Stimulated activated CD8-positive, alpha-beta memory T cell treated with anti-CD3 and anti-CD28 coated beads, Interleukin-2, amount 100 ng/mL, for 48 hours (primary cell): ENCODE data around the gene SUN3.

Experiments
- DNase-seq, 2 donors: peaks; one replicate each; pipeline ENCODE4 v3.0.0-alpha.2; 2020; ENCODE audit warnings: low read depth in 2 of 2

Gene SUN3, protein sequence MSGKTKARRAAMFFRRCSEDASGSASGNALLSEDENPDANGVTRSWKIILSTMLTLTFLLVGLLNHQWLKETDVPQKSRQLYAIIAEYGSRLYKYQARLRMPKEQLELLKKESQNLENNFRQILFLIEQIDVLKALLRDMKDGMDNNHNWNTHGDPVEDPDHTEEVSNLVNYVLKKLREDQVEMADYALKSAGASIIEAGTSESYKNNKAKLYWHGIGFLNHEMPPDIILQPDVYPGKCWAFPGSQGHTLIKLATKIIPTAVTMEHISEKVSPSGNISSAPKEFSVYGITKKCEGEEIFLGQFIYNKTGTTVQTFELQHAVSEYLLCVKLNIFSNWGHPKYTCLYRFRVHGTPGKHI

DNA sequence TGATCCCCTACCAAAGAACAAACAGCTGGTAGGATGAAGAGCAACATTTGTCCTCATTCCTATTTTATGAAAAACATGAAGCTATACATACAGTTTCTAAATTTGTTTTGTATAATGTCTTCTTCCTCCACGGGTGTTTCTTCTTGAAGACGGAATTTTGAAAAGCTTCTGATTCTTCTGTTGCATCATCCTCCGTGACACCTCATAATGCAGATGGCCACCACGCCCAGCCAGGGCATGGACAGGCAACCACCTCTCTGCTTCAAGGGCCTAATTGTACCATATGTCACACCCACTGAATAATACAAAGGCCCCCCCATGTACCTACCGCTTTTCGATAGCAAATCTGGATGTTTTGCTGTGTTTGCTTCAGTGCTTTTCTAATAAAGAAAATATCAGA, at the start of gene SUN3:
Gene SUN3 (minus strand): TSS at position 170 of the 400 bp plus-strand sequence. CDS start 169 bp downstream, at position 1.
- DNase-seq: no peak

DNA sequence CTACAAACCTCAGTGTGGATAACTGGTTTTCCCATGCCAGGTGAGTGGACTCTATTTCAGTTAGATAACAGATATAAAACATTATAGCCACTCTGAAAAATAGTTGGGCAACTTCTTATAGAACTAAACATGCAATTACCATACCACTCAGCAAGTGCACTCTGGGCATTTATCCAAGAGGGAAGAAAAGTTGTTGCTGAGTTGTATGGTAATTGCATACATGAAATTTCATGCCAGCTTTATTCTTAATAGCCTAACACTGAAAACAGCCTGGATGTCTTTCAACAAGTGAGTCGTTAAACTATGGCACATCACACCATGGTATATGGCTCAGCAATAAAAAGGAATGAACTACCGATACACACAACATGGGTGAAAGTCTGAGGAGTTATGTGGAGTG, 49.6 kb upstream of the SUN3 start:
- DNase-seq: no peak

DNA sequence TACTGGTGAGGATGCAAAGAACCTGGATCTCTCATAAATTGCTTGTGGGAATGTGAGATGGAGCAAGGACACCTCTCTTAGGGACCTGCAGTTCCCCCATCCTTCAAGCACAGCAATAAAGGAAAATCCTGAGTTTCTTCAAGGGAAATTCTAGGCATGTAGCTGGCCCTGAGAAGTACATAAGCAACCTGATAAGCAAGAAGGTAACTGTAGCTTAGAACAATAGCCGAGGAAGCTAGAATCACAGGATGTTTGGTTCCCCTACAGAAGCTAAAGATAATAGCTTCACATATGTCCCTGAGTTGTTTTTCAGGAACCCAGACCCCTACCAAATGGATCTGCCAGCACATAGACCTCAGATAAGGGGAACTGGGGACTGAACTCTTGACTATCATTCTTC, 48.5 kb upstream of the SUN3 start:
- DNase-seq: no peak

DNA sequence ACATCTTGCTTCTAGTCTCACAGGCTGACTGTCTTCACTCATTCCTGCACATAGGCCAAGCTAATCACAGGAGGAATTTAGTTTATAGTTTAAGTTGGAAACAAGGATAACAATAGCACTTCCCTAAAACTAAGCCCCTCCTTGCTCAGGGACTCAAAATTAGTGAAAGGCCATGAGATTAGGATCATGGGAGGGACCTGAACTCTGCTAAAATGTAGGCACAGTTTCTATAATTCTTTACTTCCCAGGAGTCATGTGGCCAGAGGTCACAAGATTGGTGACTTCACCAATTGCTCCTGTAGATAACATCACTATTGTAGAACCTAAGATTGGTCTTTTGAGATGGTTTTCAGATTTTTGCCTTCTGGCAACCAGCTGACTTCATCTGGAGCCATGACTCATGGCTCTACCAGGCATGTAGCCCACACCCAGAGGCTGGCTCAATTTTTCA, 45.3 kb upstream of the SUN3 start:
- no peak for DNase-seq

DNA sequence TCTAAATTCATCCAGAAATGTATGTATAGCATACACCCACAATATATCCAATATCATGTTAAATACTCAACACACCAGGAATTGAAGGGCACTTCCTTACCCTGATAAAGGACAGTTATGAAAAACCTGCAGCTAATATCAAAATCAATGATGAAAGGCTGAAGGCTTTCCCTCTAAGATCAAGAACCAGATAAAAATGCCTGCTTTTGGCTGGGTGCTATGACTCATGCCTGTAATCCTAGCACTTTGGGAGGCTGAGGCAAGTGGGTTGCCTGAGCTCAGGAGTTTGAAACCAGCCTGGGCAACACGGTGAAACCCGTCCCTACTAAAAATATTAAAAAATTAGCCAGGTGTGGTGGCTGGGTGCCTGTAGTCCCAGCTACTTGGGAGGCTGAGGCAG, 38.6 kb upstream of the SUN3 start:
- no peak for DNase-seq

DNA sequence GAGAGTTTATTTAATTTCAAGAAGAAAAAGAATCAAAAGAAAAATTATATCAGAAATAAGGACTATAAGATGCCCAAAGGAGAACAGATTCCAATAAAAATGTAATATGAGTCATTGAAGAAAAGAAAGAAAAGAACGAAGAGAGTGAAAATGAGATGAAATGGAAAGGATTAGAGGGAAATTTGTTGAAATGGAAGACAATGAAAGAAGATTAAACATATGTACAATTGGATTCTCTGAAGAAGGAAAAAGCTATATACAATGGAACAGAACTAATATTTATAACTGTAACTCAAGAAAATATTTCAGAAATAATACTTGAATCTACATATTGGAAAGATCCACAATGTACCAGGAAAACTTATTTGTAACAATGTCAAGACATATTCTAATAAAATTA, 35.1 kb upstream of the SUN3 start:
- no peak for DNase-seq

DNA sequence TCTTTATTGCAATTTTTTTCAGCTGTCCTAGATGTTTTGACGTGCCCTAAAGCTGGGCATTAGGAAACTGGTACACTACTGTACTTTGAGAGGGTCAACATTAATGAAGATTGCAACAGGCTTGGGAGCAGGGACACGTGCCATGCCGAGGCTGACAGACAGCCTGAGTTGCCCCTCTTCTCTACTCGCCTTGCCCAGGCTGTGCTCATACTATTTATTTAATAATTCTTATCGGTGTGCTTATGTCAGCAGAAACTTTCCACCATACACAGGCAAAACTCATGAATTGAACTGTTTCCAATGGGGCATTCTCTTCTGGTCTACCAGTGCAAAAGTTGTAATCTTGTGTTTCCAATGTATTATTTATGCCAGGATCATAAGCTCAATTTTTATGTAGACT, 30.8 kb upstream of the SUN3 start:
- DNase-seq: no peak

DNA sequence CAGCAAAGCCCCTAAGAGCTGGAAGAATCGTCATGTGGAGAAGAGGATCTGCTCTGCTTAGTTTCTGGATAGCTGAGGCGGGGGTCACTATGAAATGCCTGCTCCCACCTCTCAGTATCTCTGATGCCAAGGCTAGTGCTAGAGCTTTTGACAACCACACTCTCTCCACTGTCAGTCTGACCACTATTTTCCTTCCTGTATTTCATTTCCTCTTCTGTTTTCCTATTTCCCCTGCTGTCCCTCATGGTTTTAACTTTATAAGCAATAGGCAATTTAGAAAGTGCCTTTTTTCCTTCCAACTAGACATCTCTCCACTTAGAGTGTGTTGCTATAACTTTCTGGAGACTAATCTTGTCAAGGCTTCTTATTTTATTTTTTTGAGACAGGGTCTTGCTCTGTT, 30.1 kb upstream of the SUN3 start:
- no peak for DNase-seq

DNA sequence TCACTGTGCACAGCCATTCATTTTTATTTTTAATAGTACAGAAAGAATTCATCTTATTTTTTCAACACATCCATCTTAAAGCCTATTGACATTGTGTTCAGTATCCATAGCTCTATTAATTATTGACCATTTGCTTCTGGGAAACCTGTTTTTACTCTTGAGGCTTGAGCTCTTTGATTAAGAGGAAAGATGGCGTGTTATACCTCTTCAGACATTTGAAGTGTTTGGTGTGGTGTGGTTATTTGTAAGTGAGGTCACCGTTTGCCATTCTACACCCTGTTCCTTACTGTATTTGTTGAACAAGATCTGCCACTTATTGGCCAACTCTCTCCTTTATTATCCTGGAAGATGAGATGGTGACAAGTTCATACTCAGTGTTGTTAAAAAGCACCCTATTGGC, 24.8 kb upstream of the SUN3 start:
- no peak for DNase-seq

DNA sequence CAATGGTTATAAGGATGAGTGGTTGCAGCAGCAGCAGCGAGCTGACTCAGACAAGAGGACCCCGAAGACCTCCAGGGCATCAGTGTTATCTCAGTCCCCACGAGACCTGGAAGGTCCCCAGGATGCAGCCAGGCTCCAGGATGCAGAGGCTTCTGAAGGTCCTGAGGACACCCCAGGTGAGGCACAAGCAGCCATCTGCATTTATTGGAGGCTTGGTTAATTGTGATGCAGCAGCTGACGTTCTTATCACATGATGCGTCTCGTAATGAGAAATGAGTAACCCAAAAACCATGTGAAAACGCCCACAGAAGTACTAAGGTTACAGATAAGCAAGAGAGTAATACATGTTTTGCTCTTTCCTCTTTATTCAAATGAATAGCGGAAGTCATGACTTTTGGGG, 23.8 kb upstream of the SUN3 start:
- DNase-seq: no peak

DNA sequence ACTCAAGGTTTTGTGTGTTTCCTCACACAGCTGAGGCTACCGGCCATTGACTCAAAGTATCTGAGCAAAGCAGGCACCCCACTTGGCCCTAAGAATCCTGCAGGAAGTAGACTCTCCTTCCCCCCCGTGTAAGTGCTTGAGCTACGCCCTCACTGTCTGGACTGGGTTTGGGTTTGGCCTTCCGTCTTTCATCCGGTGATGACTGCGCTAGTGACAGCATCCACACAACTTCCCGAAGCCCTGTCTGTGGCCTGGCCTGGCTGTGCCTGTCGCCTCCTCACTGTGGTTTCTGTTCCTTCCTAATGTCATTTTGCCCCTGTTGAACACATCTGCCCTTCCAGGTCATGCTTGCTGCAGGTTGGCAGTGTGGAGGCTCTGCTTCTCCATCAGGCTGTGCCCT, 20.9 kb upstream of the SUN3 start:
- no peak for DNase-seq

DNA sequence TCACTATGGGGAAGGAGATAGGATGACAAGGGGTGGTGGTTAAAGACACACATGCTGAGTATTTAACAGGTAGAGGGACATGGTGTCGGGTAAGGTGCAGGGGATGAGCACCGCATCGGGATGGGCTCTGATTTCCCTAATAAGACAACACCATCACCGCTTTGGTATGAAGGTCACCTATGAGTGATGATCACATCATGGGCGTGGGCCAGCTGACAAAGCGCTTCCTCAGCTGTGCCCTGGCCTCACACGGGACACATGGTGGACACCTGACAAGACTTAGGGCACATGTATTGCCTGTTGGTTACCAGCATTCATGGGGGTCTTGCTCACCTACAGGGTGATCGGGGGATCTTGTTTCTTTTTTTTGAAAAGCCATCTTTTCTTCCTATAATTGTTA, 19.2 kb upstream of the SUN3 start:
- DNase-seq: no peak

DNA sequence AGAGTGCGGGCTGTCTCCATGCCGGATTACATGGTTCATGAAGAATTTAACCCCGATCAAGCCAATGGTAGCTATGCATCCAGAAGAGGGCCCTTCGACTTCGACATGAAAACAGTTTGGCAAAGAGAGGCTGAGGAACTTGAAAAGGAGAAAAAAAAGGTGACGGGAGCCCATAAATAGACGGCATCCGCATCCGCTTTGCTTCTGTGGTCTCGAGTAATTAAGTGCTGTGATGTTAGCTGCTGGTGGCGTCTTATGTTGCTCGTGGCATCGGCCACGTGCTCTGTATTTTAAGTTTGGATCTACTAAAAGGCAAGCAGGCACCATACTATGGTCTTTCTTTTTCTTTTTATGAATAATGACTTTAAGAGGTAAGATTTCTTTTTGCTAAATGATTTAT, 17.6 kb upstream of the SUN3 start:
- DNase-seq: no peak

DNA sequence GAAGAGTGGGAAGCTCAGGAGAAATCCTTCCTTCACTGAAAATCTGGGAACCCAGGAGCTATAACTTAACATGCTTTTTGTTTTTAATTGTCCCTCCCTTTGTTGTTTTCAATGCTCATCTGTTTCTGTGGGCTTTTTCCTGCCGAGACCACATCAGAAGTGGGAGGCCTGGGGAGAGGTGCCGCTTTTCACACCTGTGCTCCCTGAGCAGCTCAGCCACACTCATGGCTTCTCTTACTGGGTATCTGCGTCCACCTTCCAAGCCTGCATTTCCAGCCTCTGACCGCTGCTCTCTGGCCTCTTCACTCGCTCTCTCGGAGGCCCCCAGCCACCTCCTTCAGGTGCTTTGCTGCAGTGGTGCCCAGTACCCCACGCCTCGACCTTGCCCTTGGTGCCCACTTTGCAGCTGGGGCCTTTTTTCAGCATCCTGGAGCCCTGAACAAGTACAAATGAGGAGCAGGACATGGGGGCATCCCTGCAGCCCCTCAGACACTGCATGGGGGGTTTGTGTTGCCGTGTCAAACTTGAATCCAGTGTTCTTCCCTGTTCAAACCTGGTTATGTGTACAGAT, 16.4 kb upstream of the SUN3 start:
- DNase-seq: no peak

DNA sequence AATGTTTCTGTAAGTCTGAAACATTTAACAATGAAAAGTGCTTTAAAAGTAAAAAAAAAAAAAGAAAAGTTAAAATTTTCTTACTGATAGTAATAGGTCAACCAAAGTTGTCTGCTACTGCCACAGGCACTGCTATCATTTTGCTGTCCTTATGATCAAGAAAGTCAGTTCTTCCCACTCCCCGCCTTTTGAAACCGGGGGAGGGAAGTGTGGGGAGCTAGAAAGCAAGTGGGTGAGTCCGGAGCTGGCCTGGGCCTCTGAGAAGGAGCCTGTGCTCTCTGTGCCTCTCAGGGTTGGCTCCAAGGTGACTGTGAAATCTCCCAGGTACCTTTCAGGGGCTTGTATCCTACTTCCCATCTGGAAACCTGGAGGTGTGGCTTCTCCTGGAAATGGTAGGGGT, 13.7 kb upstream of the SUN3 start:
- no peak for DNase-seq

DNA sequence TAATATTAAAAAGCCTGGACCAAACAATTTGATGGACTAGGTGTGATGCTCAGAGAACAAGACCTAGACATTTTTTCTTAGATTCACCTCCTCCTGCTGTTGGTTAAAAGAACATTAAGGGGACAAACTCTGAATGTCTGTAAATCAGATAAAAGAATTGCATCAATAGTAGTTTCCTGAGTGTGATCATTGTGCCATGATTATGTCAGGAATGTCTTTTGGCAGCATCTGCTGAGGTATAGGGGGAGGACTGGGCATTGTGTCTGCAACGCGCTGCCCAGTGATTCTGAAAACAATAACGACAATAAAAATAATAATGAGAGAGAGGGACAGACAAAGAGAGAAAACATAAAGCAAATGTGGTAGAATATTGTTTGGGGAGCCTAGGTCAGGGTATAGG, 13.3 kb upstream of the SUN3 start:
- no peak for DNase-seq

DNA sequence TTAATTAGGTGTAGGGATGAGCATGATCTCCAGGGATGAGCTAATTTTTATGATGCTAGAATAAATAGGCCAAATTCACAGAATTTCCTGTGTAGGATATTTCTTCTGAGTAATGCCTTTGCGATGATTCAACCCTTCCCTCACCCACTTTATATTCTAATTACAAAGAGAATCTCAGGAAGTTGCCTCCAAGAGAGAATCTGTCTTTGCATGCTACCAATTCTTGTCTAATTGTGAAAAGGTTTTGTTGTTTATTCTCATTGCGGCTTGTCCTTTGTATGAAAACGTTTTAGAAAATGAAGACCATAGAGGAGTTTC, 12.7 kb upstream of the SUN3 start:
- DNase-seq: no peak

DNA sequence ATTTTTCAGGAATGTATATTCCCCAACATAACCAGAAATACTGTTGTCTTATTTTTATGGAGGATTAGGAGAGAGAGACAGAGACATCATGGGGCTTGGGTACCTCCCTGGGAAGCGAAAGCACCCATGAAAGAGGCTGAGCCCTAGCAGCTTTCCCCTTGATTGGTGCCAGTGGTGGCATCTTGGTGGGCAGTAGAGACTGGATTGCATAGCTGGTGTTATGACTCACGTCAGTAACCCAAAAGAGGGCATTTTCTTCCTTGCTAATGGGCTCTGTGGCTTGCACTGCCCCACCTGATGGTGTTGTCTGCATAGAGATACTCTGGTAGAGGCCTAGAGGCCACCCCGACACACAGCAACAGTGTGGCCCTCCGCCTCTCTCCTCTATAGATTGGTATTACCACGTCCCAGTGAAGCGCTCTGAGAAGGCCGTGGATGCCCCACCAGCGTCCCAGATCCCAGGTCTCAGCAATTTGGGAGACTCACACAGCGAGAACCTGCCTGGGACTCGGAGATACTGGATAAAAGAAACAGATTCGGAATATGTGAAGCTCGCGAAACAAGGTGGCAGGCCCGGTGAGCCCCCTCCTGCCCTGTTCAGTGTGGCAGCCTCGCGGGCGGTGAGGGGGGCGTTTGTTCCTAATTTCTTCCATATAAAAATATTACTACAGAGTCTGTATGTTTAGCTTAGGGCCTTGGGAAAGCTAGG, 12.2 kb upstream of the SUN3 start:
- DNase-seq: no peak

DNA sequence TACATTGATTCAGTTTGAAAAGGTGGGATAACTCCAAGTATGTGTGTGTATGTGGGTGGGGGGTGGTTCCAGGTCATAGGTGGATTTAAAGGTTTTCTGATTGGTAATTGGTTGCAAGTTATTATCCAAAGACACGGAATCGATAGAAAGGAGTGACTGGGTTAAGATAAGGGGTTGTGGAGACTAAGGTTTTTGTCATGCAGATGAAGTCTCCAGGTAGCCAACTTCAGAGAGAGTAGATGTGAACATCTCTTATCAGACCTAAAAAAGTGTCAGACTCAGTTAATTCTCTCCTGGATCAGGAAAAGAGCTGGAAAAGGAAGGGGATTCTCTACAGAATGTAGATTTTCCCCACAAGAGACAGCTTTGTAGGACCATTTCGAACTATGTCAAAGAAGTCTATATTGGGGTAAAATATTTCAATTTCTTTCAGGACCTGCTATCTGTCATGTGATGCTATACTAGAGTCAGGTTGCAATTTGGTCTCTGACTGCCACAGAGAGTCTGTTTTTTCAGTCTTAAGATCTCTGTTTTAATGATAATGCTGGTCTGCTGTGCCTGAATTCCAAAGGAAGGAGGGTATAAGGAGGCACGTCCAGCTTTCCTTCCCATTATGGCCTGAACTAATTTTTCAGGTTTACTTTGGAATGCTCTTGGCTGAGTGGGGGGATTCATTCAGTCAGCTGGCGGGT, 10.1 kb upstream of the SUN3 start:
- no peak for DNase-seq

DNA sequence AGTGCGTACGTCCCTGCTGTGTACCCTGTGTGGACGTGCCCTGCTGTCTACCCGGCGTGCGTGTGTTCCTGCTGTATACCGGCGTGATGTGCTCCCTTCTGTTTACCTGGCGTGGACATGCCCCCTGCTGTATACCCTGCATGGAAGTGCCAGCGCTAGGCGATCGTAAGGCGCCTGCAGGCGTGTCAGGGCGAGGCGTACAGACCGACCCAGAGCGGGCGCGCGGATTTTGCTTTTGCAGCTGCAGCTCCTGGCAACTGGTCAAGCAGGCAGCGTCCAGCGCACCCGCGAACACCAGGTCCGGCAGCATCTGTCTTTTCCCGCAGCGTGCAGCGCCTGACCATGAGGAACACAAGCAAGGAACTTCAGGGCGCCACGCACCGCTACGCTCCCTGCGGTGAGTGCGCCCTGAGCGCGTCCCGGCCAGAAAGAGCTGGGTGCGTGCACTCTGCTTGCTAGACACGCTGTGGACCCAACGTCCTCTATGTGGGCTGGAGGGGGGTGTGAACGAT, 7.1 kb upstream of the SUN3 start:
- no peak for DNase-seq

DNA sequence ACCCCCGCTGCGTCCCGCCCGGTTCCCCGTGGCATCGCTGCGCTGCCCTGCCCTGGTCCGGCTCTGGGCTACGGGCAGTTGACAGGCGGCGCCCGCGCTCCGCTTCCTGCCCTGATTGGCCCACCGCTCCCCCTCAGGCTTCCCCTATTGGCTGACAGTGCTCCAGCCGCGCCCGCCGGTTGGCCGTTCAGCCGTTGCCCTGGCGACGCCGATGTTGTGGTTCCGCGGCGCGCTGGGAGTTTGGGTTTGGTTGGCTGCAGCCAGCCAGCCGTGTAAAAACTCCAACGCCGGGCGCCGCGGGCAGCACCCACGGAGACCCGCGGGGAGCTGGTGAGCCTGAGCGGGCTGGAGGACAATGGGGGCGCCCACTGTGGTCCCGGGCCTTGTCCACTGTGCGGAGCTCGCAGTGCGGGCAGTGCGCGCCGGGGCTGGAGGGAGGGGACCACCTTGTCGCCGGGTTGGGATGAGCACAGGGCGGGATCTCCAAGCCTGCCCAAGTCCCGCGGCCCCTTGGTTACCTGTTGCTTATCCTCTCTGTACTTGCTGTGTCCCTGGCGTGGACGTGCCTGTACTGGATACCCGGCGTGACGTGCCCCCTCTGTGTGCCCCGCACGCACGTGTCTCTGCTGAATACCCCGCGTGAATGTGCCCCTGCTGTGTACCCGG, 6.5 kb upstream of the SUN3 start, which contains the start of gene C7orf57:
Gene C7orf57 (plus strand): TSS at position 243 of the 666 bp plus-strand sequence. CDS start 766 bp downstream, outside the sequence.
- peak; percentile 78 to 80 for DNase-seq

DNA sequence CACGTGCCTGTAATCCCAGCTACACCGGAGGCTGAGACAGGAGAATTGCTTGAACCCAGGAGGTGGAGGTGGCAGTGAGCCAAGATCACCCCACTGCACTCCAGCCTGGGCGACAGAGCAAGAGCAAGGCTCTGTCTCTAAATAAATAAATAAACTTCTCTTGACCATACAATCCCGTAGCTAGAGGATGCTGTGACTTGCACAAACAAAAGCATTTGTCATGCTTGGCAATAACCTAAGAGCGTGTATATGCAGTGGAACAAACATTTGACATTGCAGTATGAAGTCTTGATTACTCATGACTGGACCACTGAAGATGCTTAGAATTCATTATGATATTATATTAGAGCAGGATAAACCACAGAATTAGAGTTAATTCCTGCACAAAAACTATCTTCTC, 5.0 kb upstream of the SUN3 start:
- no peak for DNase-seq
